Measurements from ENCODE around the gene METTL21A.

- TF ChIP-seq POLR2A (IDR thresholded peaks at IDR 0.05), result no peak
- no peak for TF ChIP-seq CTCF (IDR thresholded peaks at IDR 0.05)
These were observed 29.8 kb upstream of the METTL21A start for GRCh38 chr2:207655000-207655399.

All from testis (tissue), 2 donors.